Measurements from ENCODE around the gene MCM6. TPM values are rescaled to one million over a fixed set of nuclear protein-coding genes. Genes with fewer than 3 reads are reported as not detected.

MCM6 gene
- total RNA-seq, 2 donors from 2014 or later = 14.2 to 57.7 TPM

DNA sequence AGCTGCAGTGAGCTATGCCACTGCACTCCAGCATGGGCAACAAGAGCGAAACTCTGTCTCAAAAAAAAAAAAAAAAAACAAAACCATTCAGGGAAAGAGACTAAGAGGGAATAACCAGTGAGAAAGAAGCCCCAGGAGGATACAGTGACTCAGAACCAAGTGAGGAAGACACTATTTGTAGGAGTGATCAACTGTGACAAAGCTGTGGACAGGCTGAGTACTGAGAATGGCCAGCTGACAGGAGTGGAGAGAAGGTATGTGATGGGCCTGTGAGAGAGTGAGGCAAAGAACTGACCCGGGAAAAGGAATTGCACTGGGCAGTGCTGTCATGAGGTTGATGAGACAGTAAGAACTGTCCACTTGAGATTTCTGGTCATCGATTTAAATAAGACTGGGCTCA lies 32.6 kb downstream of the MCM6 start:
- Histone ChIP-seq H3K9ac (ENCODE audit: low read depth in 2 of 2, low read length in 2 of 2) (no peak overlapping the region), H3K9me3 (no peaks in the 10 kb centered on the region), H3K4me3 (no peak overlapping the region), H3K36me3 (no peaks in the 10 kb centered on the region), H3K4me1 (no peaks in the 10 kb centered on the region), H3K27ac (no peak overlapping the region), H3K27me3 (no peaks in the 10 kb centered on the region)
- no peak for DNase-seq
- intact Hi-C loops (cut with DNase I) = no loop called here
- TF ChIP-seq, protein P1, sequence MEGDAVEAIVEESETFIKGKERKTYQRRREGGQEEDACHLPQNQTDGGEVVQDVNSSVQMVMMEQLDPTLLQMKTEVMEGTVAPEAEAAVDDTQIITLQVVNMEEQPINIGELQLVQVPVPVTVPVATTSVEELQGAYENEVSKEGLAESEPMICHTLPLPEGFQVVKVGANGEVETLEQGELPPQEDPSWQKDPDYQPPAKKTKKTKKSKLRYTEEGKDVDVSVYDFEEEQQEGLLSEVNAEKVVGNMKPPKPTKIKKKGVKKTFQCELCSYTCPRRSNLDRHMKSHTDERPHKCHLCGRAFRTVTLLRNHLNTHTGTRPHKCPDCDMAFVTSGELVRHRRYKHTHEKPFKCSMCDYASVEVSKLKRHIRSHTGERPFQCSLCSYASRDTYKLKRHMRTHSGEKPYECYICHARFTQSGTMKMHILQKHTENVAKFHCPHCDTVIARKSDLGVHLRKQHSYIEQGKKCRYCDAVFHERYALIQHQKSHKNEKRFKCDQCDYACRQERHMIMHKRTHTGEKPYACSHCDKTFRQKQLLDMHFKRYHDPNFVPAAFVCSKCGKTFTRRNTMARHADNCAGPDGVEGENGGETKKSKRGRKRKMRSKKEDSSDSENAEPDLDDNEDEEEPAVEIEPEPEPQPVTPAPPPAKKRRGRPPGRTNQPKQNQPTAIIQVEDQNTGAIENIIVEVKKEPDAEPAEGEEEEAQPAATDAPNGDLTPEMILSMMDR (IDR thresholded peaks at IDR 0.05) = no peak

DNA sequence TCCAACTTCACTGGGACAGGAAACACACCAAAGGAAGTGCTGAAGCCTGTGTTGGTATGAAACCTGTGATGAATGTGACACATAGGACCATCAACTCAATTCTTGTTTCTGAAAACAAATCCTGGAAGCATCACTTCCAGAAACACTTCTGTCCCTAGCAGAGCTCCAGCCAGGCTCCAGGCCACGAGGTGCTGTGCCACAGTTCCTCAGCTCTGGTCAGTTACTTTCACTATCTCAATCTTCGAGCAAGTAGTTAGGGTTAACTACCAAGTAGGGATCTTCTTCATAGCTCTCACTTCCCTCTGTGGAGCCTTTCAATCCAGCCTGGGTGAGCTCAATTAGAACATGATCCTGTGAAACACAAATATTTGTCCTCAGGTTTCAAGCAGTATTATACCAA lies 35.6 kb downstream of the MCM6 start:
- no peaks in the 10 kb centered on the region for H3K9me3 ChIP-seq
- intact Hi-C loops (cut with DNase I) = no loop called here
- no peak overlapping the region for H3K4me3 ChIP-seq
- H3K27ac ChIP-seq = no peak overlapping the region
- no peak overlapping the region for H3K9ac ChIP-seq (ENCODE audit: low read depth in 2 of 2, low read length in 2 of 2)
- no peaks in the 10 kb centered on the region for H3K4me1 ChIP-seq
- no peak for DNase-seq
- TF ChIP-seq, protein P1 (IDR thresholded peaks at IDR 0.05) = no peak
- no peaks in the 10 kb centered on the region for H3K36me3 ChIP-seq
- no peaks in the 10 kb centered on the region for H3K27me3 ChIP-seq

DNA sequence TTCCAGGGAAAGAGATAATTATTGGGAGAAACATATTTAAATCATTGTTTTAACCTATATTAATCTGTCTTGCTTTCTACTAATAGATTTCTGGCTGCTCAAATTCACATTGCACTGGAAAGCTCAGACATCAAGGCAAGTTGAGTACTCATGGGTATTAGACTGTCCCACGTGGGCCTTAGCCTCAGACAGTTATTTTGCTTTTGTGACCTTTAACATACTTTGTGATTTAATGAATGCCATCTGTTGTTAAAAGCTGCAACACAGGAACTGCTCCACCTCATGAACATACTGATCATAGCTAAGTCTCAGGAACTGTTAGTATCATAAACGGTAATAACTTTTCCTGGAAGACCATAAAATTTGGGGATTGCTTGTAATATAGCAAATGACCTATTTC lies 36.5 kb downstream of the MCM6 start:
- TF ChIP-seq, protein P1 (IDR thresholded peaks at IDR 0.05) = no peak
- H3K9me3 ChIP-seq = no peaks in the 10 kb centered on the region
- no peak overlapping the region for H3K9ac ChIP-seq (ENCODE audit: low read depth in 2 of 2, low read length in 2 of 2)
- intact Hi-C loops (cut with DNase I) = no loop called here
- no peak overlapping the region for H3K4me3 ChIP-seq
- no peaks in the 10 kb centered on the region for H3K4me1 ChIP-seq
- H3K36me3 ChIP-seq = no peaks in the 10 kb centered on the region
- H3K27ac ChIP-seq = no peak overlapping the region
- no peaks in the 10 kb centered on the region for H3K27me3 ChIP-seq
- DNase-seq = no peak

DNA sequence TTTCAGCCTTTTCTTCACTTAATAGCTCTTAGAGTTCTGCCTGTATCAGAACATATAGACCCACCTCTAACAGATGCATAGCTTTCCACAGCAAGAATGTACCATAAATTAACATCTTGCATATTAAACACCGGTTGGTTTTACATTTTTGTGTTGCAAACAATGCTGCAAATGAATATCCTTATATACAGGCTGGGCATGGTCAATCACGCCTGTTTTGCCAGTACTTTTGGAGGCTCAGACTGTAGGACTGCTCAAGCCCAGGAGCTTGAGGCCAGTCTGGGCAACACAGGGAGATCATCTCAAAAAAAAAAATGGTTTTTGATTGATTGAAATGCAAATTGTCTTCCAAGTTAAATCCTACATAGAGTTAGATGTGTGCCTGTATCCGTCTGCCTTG lies 37.7 kb downstream of the MCM6 start:
- Histone ChIP-seq H3K36me3 (no peaks in the 10 kb centered on the region), H3K9me3 (no peaks in the 10 kb centered on the region)

DNA sequence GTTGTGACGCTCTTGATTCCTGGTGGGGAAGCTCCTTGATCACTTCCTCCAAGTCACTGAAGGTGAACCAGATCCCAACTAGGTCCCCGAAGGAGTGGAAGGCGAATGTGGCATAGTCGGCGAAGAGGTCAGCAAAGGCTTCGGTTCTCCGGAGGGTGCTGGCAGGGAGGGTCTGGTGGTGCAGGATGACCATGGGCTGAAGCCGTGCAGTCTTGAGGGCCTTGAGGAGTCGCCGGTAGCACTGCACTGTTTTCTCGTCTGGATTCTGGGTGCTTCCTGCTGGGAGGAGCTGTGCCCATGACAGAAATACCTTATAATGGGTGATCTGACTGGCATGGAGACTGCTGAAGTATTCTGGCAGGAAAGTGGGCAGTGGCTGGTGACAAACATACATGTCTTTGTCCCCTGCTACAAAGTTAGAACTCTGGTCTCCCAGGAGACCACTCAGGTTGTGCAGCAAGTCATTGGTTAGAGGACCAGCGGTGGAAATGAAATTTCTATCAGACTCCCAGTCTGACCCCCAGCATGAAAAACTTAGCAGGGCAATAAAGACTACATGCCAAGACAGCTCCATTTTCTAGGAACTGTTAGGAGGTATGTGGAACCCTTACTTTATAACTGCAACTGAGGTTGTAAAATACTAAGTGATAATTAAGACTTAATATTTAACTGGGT lies 39.5 kb downstream of the MCM6 start, which contains the start of gene LCT:
LCT (minus strand) TSS at position 589 of the 675 bp plus-strand sequence; CDS start at position 574, 15 bp downstream.
- Histone ChIP-seq H3K9ac (ENCODE audit: low read depth in 2 of 2, low read length in 2 of 2) (no peak within 1 kb of the TSS), H3K9me3 (no peaks in the 10 kb centered on the region), H3K4me1 (no peaks in the 10 kb centered on the region), H3K4me3 (no peak within 1 kb of the TSS), H3K36me3 (no peaks in the 10 kb centered on the region), H3K27ac (no peak within 1 kb of the TSS), H3K27me3 (no peaks in the 10 kb centered on the region)
- TF ChIP-seq, protein P1 (IDR thresholded peaks at IDR 0.05) = no peak
- DNase-seq = no peak
- intact Hi-C loops (cut with DNase I) = no loop called here

More for the DNA sequence above, 37.7 kb downstream of the MCM6 start:
- Histone ChIP-seq H3K4me3 (no peak overlapping the region), H3K9ac (ENCODE audit: low read depth in 2 of 2, low read length in 2 of 2) (no peak overlapping the region), H3K4me1 (no peaks in the 10 kb centered on the region), H3K27ac (no peak overlapping the region), H3K27me3 (no peaks in the 10 kb centered on the region)
- intact Hi-C loops (cut with DNase I) = no loop called here
- DNase-seq = no peak
- TF ChIP-seq, protein P1 (IDR thresholded peaks at IDR 0.05) = no peak

Measured in colonic mucosa (tissue), 4 donors.